Measurements from ENCODE around the gene C1orf159. TPM values are rescaled to one million over a fixed set of nuclear protein-coding genes. Genes with fewer than 3 reads are reported as not detected.

C1orf159 gene
- total and polyA plus RNA-seq, 12 donors, result 2.9 to 14.0 (median 4.1) TPM

GRCh38 chr1:1088029-1088800, 27.7 kb downstream of the C1orf159 start:
- Histone ChIP-seq H3K36me3 (no peaks in the 10 kb centered on the region), H3K4me1 (no peaks in the 10 kb centered on the region), H3K4me3 (no peak overlapping the region), H3K27me3 (no peaks in the 10 kb centered on the region), H3K27ac (no peak overlapping the region), H3K9me3 (no peaks in the 10 kb centered on the region)
- 92 to 95% methylated on average over 35 to 36 of the region's 39 CpGs for WGBS, 2 donors
- ATAC-seq (no peak), DNase-seq (no peak)
- TF ChIP-seq, protein P1, sequence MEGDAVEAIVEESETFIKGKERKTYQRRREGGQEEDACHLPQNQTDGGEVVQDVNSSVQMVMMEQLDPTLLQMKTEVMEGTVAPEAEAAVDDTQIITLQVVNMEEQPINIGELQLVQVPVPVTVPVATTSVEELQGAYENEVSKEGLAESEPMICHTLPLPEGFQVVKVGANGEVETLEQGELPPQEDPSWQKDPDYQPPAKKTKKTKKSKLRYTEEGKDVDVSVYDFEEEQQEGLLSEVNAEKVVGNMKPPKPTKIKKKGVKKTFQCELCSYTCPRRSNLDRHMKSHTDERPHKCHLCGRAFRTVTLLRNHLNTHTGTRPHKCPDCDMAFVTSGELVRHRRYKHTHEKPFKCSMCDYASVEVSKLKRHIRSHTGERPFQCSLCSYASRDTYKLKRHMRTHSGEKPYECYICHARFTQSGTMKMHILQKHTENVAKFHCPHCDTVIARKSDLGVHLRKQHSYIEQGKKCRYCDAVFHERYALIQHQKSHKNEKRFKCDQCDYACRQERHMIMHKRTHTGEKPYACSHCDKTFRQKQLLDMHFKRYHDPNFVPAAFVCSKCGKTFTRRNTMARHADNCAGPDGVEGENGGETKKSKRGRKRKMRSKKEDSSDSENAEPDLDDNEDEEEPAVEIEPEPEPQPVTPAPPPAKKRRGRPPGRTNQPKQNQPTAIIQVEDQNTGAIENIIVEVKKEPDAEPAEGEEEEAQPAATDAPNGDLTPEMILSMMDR (IDR thresholded peaks at IDR 0.05), result no peak
- intact Hi-C loops (cut with DNase I), result no loop called here

- Histone ChIP-seq H3K4me3 (no peak overlapping the region), H3K27ac (no peak overlapping the region), H3K9me3 (no peaks in the 10 kb centered on the region), H3K36me3 (no peaks in the 10 kb centered on the region), H3K4me1 (no peaks in the 10 kb centered on the region), H3K27me3 (no peaks in the 10 kb centered on the region)
- no peak for DNase-seq
- no peak for ATAC-seq
- WGBS, 2 donors, result 93 to 94% methylated on average over 38 of the region's 38 CpGs
- intact Hi-C loops (cut with DNase I), result no loop called here
- TF ChIP-seq, protein P1 (IDR thresholded peaks at IDR 0.05), result no peak
These were observed 28.4 kb downstream of the C1orf159 start for GRCh38 chr1:1087351-1088028.

GRCh38 chr1:1086911-1087341, 29.0 kb downstream of the C1orf159 start:
- no peak overlapping the region for H3K4me3 ChIP-seq
- 93 to 95% methylated on average over 17 of the region's 17 CpGs for WGBS, 2 donors
- intact Hi-C loops (cut with DNase I), result no loop called here
- H3K9me3 ChIP-seq, result no peaks in the 10 kb centered on the region
- no peak overlapping the region for H3K27ac ChIP-seq
- no peaks in the 10 kb centered on the region for H3K4me1 ChIP-seq
- TF ChIP-seq, protein P1 (IDR thresholded peaks at IDR 0.05), result no peak
- DNase-seq (no peak), ATAC-seq (no peak)
- peaks cover 0 to 4% (median 0%) of the 10 kb centered on the region in 9 donors for H3K36me3 ChIP-seq
- H3K27me3 ChIP-seq, result no peaks in the 10 kb centered on the region

DNA sequence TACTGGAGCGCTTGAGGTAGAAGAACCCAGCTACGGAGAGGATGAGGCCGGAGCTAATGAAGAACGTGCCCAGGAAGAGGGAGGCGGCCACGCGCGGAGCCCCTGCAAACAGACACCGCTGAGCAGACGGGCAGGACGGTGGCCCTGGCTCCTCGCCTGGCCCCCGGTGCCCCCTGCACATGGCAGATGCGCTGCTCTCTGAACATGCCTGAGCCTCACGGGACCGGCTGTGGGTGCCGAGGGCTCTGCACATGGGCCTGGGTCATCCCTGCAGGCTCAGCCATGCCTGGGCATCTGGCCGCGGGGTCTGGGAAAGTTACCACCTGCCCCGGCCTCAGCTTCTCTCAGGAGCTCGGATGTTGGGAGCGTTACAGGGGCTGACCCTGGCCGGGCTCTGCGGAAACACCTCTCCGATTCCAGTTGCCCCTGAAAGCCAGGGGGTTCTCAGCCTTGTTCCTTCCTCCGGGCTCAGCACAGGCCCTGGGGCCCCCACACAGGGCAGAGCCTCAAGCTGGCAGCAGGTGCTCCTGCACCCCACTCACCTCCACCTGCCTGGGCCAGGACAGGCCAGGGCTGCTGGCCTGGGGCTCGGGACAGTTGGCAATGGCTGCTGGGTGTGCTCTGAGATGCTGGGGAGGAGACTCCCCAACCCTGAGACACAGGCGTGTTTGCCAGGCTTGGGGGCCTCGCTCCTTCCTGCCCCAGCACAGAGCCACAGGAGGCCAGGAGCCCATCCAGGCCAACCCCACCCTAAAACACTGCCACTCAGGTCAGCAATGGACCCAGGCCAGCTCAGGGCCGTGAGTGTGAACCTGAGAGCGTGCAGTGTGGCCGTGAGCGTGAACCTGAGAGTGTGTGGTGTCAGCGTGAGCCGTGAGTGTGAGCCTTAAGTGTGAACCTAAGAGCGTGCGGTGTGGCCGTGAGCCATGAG, 29.7 kb downstream of the C1orf159 start:
- peaks cover 0 to 4% (median 0%) of the 10 kb centered on the region in 9 donors for H3K36me3 ChIP-seq
- no peaks in the 10 kb centered on the region for H3K9me3 ChIP-seq
- intact Hi-C loops (cut with DNase I), result no loop called here
- no peaks in the 10 kb centered on the region for H3K27me3 ChIP-seq
- TF ChIP-seq, protein P1 (IDR thresholded peaks at IDR 0.05), result no peak
- DNase-seq, result no peak
- WGBS, 2 donors, result 95 to 98% methylated on average over 38 of the region's 38 CpGs
- H3K4me1 ChIP-seq, result no peaks in the 10 kb centered on the region
- ATAC-seq, result no peak
- H3K27ac ChIP-seq, result no peak overlapping the region
- H3K4me3 ChIP-seq, result no peak overlapping the region

All from heart right ventricle (tissue), 16 donors.